Lower leg skin (tissue), 4 donors: Measurements from ENCODE around the gene RAP1GAP. TPM values are rescaled to one million over a fixed set of nuclear protein-coding genes. Genes with fewer than 3 reads are reported as not detected.

Experiments used
- DNase-seq, 2 donors: peaks; one replicate each; pipeline ENCODE4 v3.0.0-alpha.2; 2019; ENCODE audit warnings: low spot score in 2 of 2
- H3K4me3 ChIP-seq: fragments of 200-600 bp; sonication (generic); 2 replicates; pipeline ENCODE4 v1.5.1; 2017; ENCODE audit warnings: mild to moderate bottlenecking, low read depth; ENCODE audit not compliant: poor library complexity, severe bottlenecking
- CTCF ChIP-seq, 3 donors: fragments of 450-650 bp; IDR thresholded peaks; one replicate each; pipeline ENCODE4 v1.5.1; 2016; ENCODE audit warnings: antibody characterized with exemption in 3 of 3, mild to moderate bottlenecking in 3 of 3, moderate library complexity in 2 of 3
- POLR2A ChIP-seq, 2 donors: fragments of 450-650 bp; IDR thresholded peaks; one replicate each; pipeline ENCODE4 v1.6.1; 2016 to 2017; ENCODE audit warnings: antibody characterized with exemption in 2 of 2, mild to moderate bottlenecking in 1 of 2, moderate library complexity in 1 of 2
- WGBS, 2 donors: methylation state at CpG; one replicate each; pipeline ENCODE4 v1.1.5; 2018; 5-methylcytosine and 5-hydroxymethylcytosine counted together
- intact Hi-C: fragments of 100-400 bp; cut with DNase I; formaldehyde crosslinking; loops from one replicate; pipeline ENCODE4 v1.15.0; 2023; ENCODE audit warnings: low total_unique reads
- total RNA-seq, 4 donors: library from RNA; depleted of rRNA; stranded (reverse); fragments of >200 nt; gene quantifications; one replicate each; pipeline ENCODE4 v1.1.0, GENCODE V29; 2016

The RAP1GAP gene
- total RNA-seq, 4 donors from 2014 or later: 1.3 to 4.0 (median 2.6) TPM

- intact Hi-C loops: no loop called here
- peak in 1 of 2 donors; percentile 88 for DNase-seq
- TF ChIP-seq CTCF (IDR thresholded peaks at IDR 0.05): no peak
Observed at GRCh38 chr1:21673277-21673780, 4.2 kb upstream of the RAP1GAP start.

GRCh38 chr1:21672478-21673276 is 3.5 kb upstream of the RAP1GAP start:
- DNase-seq: peak in 1 of 2 donors; percentile 66
- TF ChIP-seq CTCF (IDR thresholded peaks at IDR 0.05): no peak
- no peak for TF ChIP-seq POLR2A (IDR thresholded peaks at IDR 0.05)
- 68 to 71% methylated on average over 10 of the region's 10 CpGs for WGBS, 2 donors

More at GRCh38 chr1:21673277-21673780, 4.2 kb upstream of the RAP1GAP start:
- WGBS, 2 donors: 1 to 2% methylated on average over 9 of the region's 9 CpGs
- H3K4me3 ChIP-seq: no peak overlapping the region

GRCh38 chr1:21671915-21672314 is 2.8 kb upstream of the RAP1GAP start:
- WGBS, 2 donors: 41 to 52% methylated on average over 5 to 6 of the region's 6 CpGs
- TF ChIP-seq POLR2A (IDR thresholded peaks at IDR 0.05) (no peak), CTCF (IDR thresholded peaks at IDR 0.05) (no peak)
- no peak overlapping the region for H3K4me3 ChIP-seq
- peak in 1 of 2 donors; percentile 84 for DNase-seq
- intact Hi-C loops: no loop called here

More at GRCh38 chr1:21672478-21673276, 3.5 kb upstream of the RAP1GAP start:
- no peak overlapping the region for H3K4me3 ChIP-seq
- intact Hi-C loops: no loop called here

GRCh38 chr1:21670956-21671902 is 2.1 kb upstream of the RAP1GAP start:
- TF ChIP-seq CTCF (IDR thresholded peaks at IDR 0.05) (no peak), POLR2A (IDR thresholded peaks at IDR 0.05) (no peak)
- peak in 1 of 2 donors; percentile 68 for DNase-seq

GRCh38 chr1:21670059-21670881 is 1.1 kb upstream of the RAP1GAP start:
- intact Hi-C loops: no loop called here
- no peak overlapping the region for H3K4me3 ChIP-seq
- DNase-seq: peak in 1 of 2 donors; percentile 85
- WGBS, 2 donors: 56 to 58% methylated on average over 16 of the region's 16 CpGs
- no peak for TF ChIP-seq CTCF (IDR thresholded peaks at IDR 0.05)
- TF ChIP-seq POLR2A (IDR thresholded peaks at IDR 0.05): no peak

More at GRCh38 chr1:21670956-21671902, 2.1 kb upstream of the RAP1GAP start:
- WGBS, 2 donors: 53 to 54% methylated on average over 11 of the region's 11 CpGs
- H3K4me3 ChIP-seq: no peak overlapping the region
- intact Hi-C loops: no loop called here
